Nucleus accumbens (tissue), 56 donors: ENCODE results near the gene NR6A1.

Source experiments
- DNase-seq, 56 donors: peaks; one replicate each; lab custom pipeline; 2025; lab: John Stamatoyannopoulos, UW

Gene NR6A1

DNA sequence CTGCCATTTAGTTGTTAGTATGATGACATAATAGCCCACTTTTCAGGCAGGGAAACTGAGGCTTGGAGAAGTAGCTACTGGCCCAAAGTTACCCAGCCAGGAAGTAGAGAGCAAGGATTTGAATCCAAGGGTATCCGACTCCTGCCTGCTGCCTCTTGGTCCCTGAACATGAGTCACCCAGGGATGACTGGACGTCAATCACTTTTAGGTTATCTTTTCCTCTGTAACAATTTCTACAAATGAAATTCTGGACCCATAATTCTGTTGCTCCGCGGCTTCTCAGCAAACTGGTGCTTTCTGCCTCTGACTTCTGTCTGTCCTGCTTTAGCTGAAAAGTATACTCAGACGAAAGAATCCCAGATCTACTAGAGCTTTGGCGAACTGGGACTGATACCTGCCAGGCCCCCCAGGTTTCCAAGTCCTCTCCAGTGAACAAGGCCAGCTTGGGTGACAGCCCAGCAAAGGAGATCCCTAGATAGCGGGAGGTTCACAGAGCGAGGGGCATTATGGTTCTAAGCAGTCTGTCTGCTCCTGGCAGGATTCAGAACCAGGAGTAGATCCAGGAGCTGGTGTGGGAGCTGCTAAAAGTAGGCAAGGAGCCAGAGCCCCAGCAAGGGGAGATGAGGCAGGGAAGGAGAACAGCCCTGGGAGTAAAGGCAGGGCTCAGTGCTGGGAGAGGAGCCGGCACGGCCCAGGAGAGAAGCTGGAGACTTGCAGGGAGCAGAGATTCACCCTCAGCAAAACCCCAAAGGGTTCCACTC lies 26.4 kb upstream of the NR6A1 start:
- DNase-seq: no peak

GRCh38 chr9:124795881-124796431 lies 24.8 kb upstream of the NR6A1 start:
- DNase-seq: no peak

- DNase-seq: no peak
These were observed 23.9 kb upstream of the NR6A1 start for GRCh38 chr9:124794902-124795491.

DNA sequence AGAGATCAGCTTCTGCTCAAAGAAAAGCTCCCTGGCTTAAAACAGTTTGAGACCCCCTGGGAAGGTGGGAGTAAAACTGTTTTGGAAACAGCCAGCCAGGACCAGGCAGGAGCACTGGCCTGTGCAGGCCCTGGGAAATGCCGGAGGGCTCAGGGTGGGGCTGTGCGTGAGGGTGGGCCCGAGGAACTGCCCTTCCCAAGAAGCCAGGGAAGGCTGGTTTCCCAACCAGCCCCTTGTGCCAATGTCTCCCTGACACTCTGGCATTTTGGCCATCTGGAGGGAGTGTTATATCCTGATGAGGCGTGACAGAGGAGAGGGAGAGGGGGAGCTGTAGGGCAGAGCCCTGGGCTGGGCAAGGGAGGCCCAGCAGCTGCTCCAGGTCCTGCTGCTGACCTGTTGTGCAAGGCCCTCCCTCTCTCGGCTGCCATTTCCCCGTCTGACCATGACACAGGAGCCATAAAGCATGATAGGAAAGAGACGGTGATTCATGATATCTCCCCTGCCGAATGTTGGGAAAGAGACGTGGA lies 22.0 kb upstream of the NR6A1 start:
- no peak for DNase-seq

GRCh38 chr9:124792257-124793014 lies 21.3 kb upstream of the NR6A1 start:
- no peak for DNase-seq

DNA sequence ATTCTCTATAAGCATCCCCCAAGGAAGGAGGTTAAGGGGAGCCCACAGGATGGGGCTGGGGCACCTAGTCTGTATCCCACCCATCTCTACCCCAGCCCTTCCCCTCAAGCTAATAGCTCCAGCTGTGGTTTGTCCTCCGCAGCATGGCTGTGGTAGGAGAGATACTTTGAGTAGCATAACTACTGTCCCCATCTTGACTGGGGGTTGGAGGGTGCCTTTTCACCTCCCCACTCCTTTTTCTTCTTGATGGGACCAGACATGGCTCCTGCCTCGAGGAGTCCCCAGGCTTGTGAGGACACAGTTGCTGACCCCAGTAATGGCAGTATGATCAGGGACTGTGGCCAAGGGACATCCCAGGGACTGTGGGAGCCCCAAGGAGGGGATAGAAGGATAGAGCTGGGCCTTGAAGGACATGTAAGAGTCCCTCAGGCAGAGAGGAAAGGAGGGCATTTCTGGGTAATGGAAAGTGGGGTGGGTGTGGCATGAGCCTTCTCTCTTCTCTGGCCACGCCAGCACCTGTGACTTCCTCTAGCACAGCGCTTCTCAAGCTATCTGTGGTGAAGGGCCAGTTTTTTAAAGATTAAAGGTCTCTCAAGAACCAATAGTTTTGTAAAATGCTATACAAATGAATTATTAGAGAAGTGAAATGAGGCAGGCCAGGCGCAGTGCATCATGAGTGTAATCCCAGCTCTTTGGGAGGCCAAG lies 19.8 kb upstream of the NR6A1 start:
- no peak for DNase-seq

DNA sequence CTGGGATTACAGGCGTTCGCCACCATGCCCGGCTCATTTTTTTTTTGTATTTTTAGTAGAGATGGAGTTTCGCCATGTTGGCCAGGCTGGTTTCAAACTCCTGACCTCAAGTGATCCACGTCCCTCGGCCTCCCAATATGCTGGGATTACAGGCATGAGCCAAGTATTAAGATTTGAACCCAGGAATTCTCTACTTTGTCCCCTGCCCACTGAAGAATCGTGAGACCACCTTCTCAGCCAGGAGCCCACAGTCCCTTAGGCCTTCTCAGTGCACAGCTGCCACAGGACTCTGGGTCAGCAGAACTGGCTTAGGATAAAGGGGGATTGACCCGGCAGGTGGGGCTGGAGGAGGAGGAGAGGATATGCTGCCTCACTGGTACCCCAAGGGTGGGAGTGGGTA lies 19.2 kb upstream of the NR6A1 start:
- no peak for DNase-seq

DNA sequence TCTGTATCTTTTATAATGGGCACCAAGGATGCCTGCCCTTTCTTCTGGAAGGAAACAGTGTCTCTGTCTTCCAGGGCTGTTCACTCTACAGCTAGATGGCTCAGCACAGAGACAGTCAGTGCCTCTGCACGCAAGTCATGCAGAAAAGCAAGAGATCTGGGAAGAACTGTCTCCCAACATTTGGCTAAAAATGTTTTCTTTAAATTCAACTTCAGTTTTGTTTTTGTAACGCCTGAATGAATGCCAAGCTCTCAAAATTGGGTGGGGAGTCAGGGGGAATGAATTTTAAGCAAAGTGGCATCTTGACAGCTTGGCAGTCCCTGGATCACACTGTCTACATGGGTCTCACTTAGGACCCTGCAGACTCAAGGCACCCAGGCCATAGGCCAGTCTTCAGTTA lies 18.4 kb upstream of the NR6A1 start:
- no peak for DNase-seq

- DNase-seq: no peak
These were observed 17.6 kb upstream of the NR6A1 start for GRCh38 chr9:124788542-124789217.

DNA sequence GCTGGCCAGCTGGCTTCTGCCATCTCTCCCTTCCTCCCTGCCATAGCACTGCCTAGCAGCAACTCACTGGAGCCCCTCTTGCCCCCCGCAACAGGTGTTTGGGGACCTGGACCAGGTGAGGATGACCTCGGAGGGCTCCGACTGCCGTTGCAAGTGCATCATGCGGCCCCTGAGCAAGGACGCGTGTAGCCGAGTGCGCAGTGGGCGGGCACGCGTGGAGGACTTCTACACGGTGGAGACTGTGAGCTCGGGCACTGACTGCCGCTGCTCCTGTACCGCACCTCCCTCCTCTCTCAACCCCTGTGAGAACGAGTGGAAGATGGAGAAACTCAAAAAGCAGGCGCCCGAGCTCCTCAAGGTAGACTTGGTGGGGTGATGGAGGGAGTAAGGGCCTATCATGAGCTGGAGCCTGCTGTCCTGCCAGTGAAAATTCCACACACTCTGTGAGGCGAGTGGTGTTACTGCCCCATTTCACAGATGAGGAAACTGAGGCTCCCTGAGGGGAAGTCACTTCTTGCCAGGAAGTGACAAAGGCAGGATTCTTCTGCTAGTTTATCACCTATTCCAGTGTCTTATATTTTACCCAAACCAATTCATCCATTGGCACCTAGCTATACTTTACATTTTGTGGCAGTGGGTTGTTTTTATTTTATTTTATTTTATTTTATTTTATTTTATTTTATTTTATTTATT lies 15.9 kb upstream of the NR6A1 start:
- DNase-seq: no peak

DNA sequence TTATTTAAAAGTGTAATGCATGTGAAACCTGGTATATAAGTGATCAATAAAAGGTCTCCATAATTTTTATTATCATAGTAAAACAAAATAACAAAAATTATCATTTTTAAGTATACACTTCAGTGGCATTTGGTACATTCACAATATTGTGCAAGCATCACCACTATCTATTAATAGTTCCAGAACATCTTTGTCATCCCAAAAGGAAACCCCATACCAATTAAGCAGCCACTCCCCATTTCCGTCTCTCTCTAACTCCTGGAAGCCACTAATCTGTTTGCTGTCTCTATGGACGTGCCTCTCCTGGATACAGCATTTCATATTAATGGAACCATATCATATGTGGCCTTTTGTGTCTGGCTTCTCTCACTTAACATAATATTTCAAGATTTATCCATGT lies 13.4 kb upstream of the NR6A1 start:
- DNase-seq: no peak

DNA sequence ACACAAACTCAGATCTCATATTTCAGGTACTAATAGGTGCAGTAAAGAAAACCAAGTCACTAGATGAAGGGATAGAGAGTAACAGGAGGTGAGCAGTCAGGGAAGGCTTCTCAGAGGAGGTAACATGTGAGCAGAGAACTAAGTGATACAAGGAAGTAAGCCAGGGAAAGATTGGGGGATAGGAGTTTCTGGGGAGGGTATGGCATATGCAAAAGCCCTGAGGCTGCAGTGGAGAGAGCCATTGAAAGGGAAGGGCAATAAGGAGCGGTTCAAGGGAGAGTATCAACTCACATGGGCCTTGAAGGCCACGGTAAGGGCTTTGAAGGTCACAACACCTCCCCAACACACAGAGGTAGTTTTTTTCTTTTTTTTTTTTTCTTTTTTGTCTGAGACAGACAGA lies 12.7 kb upstream of the NR6A1 start:
- no peak for DNase-seq

DNA sequence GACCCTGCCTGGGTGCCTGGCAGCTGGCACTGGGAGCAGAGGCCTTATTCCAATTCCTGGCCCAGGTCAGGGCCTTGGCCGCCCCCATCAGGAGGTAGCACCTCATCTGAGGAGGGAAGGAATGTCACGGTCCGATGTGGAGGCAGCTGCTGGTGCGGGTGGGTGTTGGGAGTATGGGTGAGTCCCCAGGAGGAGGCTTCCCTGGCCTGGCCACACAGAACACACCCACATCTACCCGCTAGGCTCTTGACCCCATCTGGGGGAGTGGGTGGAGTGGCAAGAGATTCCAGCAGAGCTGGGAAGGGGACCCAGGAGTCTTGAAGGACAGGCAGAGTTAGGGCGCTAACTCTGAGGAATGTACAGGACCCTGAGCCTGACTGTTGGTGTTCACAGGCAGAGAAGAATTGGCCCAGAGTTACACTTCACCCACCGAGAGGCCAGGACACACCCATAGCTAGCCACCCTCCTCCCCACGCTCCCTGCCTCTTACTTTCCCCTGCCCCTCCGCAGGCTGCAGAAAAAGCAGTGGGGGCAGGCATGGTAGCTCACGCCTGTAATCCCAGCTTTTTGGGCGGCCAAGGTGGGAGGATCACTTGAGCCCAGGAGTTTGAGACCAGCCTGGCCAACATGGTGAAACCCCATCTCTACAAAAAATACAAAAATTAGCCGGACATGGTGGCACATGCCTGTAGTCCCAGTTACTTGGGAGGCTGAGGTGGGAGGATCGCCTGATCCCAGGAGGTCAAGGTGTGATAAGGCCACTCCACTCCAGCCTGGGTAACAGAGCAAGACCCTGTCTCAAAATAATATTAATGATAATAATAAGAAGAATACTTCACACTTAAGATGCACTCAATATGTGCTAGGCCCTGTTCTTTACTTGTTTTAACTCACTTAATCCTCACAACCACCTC lies 11.8 kb upstream of the NR6A1 start:
- DNase-seq: no peak

- no peak for DNase-seq
These were observed 11.0 kb upstream of the NR6A1 start for GRCh38 chr9:124781967-124782660.

GRCh38 chr9:124780757-124781151 lies 9.6 kb upstream of the NR6A1 start:
- no peak for DNase-seq

GRCh38 chr9:124780060-124780756 lies 9.1 kb upstream of the NR6A1 start:
- no peak for DNase-seq
